CD14-positive monocyte (primary cell): ENCODE measurements around the gene ZC3H10. TPM values are rescaled to one million over a fixed set of nuclear protein-coding genes. Genes with fewer than 3 reads are reported as not detected.

ENCODE experiments used
- DNase-seq, 3 donors: peaks; one replicate each; pipeline ENCODE4 v3.0.0-alpha.2; 2011 to 2022
- H2AFZ ChIP-seq: 2 replicates; pipeline ENCODE4 v1.6.0; 2012; ENCODE audit warnings: mild to moderate bottlenecking, low read depth, low read length, inconsistent platforms; ENCODE audit not compliant: insufficient read depth, poor library complexity, severe bottlenecking
- H3K27ac ChIP-seq, 2 donors: 1 replicate in 1 of 2; 2 replicates in 1 of 2; pipeline ENCODE4 v1.5.1; 2012 to 2013; ENCODE audit warnings: low read length in 2 of 2, control low read depth in 1 of 2, inconsistent platforms in 1 of 2, low read depth in 1 of 2, mild to moderate bottlenecking in 1 of 2
- H3K27me3 ChIP-seq, 2 donors: one replicate each; pipeline versions ENCODE4 v1.6.0 to v1.6.1; 2011 to 2013; ENCODE audit warnings: low read length in 2 of 2; ENCODE audit not compliant: control insufficient read depth in 2 of 2, insufficient read depth in 2 of 2
- H3K36me3 ChIP-seq, 2 donors: replicated peaks in 1 of 2; 1 replicate in 1 of 2; 2 replicates in 1 of 2; pipeline versions ENCODE4 v1.5.1 to v1.6.1; 2012 to 2013; ENCODE audit warnings: low read length in 2 of 2, control low read depth in 1 of 2, inconsistent platforms in 1 of 2, mild to moderate bottlenecking in 1 of 2; ENCODE audit not compliant: insufficient read depth in 2 of 2, control insufficient read depth in 1 of 2
- H3K4me1 ChIP-seq, 2 donors: 1 replicate in 1 of 2; 2 replicates in 1 of 2; pipeline versions ENCODE4 v1.5.1 to v1.6.1; 2012 to 2013; ENCODE audit warnings: low read length in 2 of 2, control low read depth in 1 of 2, inconsistent platforms in 1 of 2, mild to moderate bottlenecking in 1 of 2, moderate library complexity in 1 of 2; ENCODE audit not compliant: insufficient read depth in 2 of 2, control insufficient read depth in 1 of 2
- H3K4me2 ChIP-seq: replicated peaks from 2 replicates; pipeline ENCODE3; 2012; ENCODE audit warnings: low read length, moderate library complexity, mild to moderate bottlenecking; ENCODE audit not compliant: poor library complexity, severe bottlenecking; ENCODE audit errors: extremely low read depth
- H3K4me3 ChIP-seq, 3 experiments: fragments of 200-600 bp in 1 of 3; sonication (generic) in 1 of 3; replicated peaks in 1 of 3; 1 replicate in 2 of 3; 2 replicates in 1 of 3; pipeline ENCODE4 v1.5.1; 2011 to 2013; ENCODE audit warnings: low read length in 3 of 3, mild to moderate bottlenecking in 3 of 3, control low read depth in 2 of 3, low read depth in 2 of 3, inconsistent platforms in 1 of 3, moderate library complexity in 1 of 3
- H3K79me2 ChIP-seq: 2 replicates; pipeline ENCODE4 v1.6.0; 2012; ENCODE audit warnings: mild to moderate bottlenecking, control low read depth, inconsistent platforms, low read length, moderate library complexity; ENCODE audit not compliant: insufficient read depth
- H3K9ac ChIP-seq: 2 replicates; pipeline ENCODE4 v1.6.0; 2017; ENCODE audit warnings: low read length, mild to moderate bottlenecking; ENCODE audit not compliant: insufficient read depth, poor library complexity, severe bottlenecking
- H3K9me3 ChIP-seq, 2 donors: replicated peaks in 1 of 2; 1 replicate in 1 of 2; 2 replicates in 1 of 2; pipeline versions ENCODE4 v1.5.1 to v1.6.1; 2012 to 2013; ENCODE audit warnings: low read length in 2 of 2, control low read depth in 1 of 2; ENCODE audit not compliant: control insufficient read depth in 1 of 2, insufficient read depth in 1 of 2
- H4K20me1 ChIP-seq: 2 replicates; pipeline ENCODE4 v1.6.0; 2012; ENCODE audit warnings: mild to moderate bottlenecking, low read length, control low read depth, moderate library complexity; ENCODE audit not compliant: insufficient read depth
- H3K27ac Mint-ChIP-seq, 7 donors: one replicate each; pipeline ENCODE4 v1.8.0; 2020; ENCODE audit warnings: mild to moderate bottlenecking in 7 of 7, mixed read lengths in 7 of 7, moderate library complexity in 6 of 7, inconsistent platforms in 2 of 7
- H3K27me3 Mint-ChIP-seq, 3 donors: one replicate each; pipeline ENCODE4 v1.8.0; 2021 to 2022; ENCODE audit warnings: low read depth in 3 of 3, mild to moderate bottlenecking in 3 of 3, mixed read lengths in 3 of 3, moderate library complexity in 3 of 3, inconsistent platforms in 1 of 3
- H3K36me3 Mint-ChIP-seq, 2 donors: one replicate each; pipeline ENCODE4 v1.8.0; 2020; ENCODE audit warnings: mixed read lengths in 2 of 2, inconsistent platforms in 1 of 2, mild to moderate bottlenecking in 1 of 2
- H3K4me1 Mint-ChIP-seq: one replicate; pipeline ENCODE4 v1.8.0; 2020; ENCODE audit warnings: mild to moderate bottlenecking, mixed read lengths
- H3K4me3 Mint-ChIP-seq, 2 donors: one replicate each; pipeline ENCODE4 v1.8.0; 2020; ENCODE audit warnings: mild to moderate bottlenecking in 2 of 2, mixed read lengths in 2 of 2, moderate library complexity in 1 of 2
- H3K9me3 Mint-ChIP-seq, 7 donors: one replicate each; pipeline ENCODE4 v1.8.0; 2020 to 2022; ENCODE audit warnings: mixed read lengths in 7 of 7, mild to moderate bottlenecking in 6 of 7, moderate library complexity in 6 of 7, inconsistent platforms in 2 of 7
- WGBS: methylation state at CpG from one replicate; pipeline ENCODE4 v1.1.5; 2013; ENCODE audit warnings: missing lambda C conversion rate; ENCODE audit not compliant: insufficient coverage; 5-methylcytosine and 5-hydroxymethylcytosine counted together
- intact Hi-C, 2 donors: fragments of 100-400 bp; cut with micrococcal nuclease; formaldehyde crosslinking; loops; one replicate each; pipeline versions ENCODE4 v1.15.0 to v1.15.1; 2023
- polyA plus RNA-seq, 3 donors: library from polyadenylated mRNA; depleted of rRNA in 1 of 3; unstranded in 2 of 3; stranded (reverse) in 1 of 3; fragments of 300-500 nt in 2 of 3; fragments of >200 nt in 1 of 3; fragmentation: Illumina TruSeq in 2 of 3; gene quantifications; 1 replicate in 2 of 3; 2 replicates in 1 of 3; pipeline ENCODE4 v1.2.3, GENCODE V29; 2012 to 2021
- TF ChIP-seq, protein P1 (sequence below): fragments of 200-600 bp; IDR thresholded peaks from one replicate; pipeline ENCODE4 v1.8.0; 2022; ENCODE audit warnings: antibody characterized with exemption, mild to moderate bottlenecking

The ZC3H10 gene
- polyA plus RNA-seq, 3 donors, result 1.7 to 3.1 (median 1.8) TPM

DNA sequence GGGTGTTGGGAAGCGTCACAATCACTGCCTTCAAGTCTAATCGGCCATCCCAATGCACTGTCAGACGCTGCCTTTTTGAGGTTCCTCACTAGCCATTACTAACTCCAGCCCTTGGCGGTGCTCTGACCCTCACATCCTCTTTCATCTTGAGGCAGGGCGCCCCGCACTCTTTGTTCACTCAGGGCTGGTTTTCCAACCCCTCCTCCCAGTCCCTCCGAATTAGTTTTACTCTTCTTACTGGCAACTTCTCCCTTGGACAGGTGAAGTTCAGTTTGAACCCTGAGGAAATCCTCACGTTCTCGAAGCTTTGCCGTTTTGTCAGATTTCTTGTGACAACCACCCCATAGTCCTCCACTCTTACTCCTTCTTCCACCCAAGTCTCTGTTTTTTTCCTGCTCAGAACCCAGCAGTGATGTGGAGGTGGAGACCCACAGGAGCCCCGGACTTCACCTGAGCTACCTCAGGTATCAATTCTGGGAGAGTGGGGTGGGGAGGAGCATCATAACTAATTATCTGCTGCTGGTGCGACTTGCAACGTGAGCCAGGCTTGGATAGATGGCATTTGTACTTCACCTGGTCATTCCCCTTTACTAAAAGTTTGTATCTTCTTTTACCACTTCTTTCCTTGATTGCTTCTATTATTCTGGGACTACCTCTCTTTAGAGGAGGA is 757 bp downstream of the ZC3H10 start:
- Histone ChIP-seq H3K4me2 (peak overlapping the region; percentile 85), H3K4me3 (peak overlapping the region; percentile 49 to 97 (median 89)), H2AFZ (peak overlapping the region; percentile 68), H3K9ac (peak overlapping the region; percentile 84), H3K9me3 (no peaks in the 10 kb centered on the region), H3K27ac (peak overlapping the region; percentile 92 to 98), H3K36me3 (peaks cover 16 to 31% of the 10 kb centered on the region in 2 donors), H4K20me1 (peaks cover 28% of the 10 kb centered on the region), H3K27me3 (no peaks in the 10 kb centered on the region), H3K4me1 (peaks cover 33 to 42% of the 10 kb centered on the region in 2 donors), H3K79me2 (peaks cover 70% of the 10 kb centered on the region)
- peak overlapping the region; percentile 95 to 98 for H3K4me3 Mint-ChIP-seq
- DNase-seq, result peak in 2 of 3 donors; percentile 69 to 80
- TF ChIP-seq, protein P1, sequence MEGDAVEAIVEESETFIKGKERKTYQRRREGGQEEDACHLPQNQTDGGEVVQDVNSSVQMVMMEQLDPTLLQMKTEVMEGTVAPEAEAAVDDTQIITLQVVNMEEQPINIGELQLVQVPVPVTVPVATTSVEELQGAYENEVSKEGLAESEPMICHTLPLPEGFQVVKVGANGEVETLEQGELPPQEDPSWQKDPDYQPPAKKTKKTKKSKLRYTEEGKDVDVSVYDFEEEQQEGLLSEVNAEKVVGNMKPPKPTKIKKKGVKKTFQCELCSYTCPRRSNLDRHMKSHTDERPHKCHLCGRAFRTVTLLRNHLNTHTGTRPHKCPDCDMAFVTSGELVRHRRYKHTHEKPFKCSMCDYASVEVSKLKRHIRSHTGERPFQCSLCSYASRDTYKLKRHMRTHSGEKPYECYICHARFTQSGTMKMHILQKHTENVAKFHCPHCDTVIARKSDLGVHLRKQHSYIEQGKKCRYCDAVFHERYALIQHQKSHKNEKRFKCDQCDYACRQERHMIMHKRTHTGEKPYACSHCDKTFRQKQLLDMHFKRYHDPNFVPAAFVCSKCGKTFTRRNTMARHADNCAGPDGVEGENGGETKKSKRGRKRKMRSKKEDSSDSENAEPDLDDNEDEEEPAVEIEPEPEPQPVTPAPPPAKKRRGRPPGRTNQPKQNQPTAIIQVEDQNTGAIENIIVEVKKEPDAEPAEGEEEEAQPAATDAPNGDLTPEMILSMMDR, result no peak
- no peaks in the 10 kb centered on the region for H3K9me3 Mint-ChIP-seq
- intact Hi-C loops, result loop anchor here (2.0 to 10.0 kb wide), 7 partner anchors 33 to 294 kb away; partner anchors contain the start of genes RPS26 (in 2 of the 2), DNAJC14 (in 1 of the 2), MYL6 (in 1 of the 2) and MYL6B (in 1 of the 2)
- WGBS, result 6% methylated on average over 12 of the region's 13 CpGs
- H3K4me1 Mint-ChIP-seq, result peaks cover 46% of the 10 kb centered on the region
- peak overlapping the region; percentile 96 to 100 (median 99) for H3K27ac Mint-ChIP-seq
- no peaks in the 10 kb centered on the region for H3K27me3 Mint-ChIP-seq
- peaks cover 28 to 39% of the 10 kb centered on the region in 2 donors for H3K36me3 Mint-ChIP-seq

GRCh38 chr12:56119361-56119796 is 1.3 kb downstream of the ZC3H10 start:
- peaks cover 75% of the 10 kb centered on the region for H3K79me2 ChIP-seq
- no peak overlapping the region for H2AFZ ChIP-seq
- TF ChIP-seq, protein P1, result peak; percentile 86
- H3K4me3 ChIP-seq, result peak overlapping the region in 1 of 3 experiments; percentile 97
- Mint-ChIP-seq H3K4me1 (peaks cover 50% of the 10 kb centered on the region), H3K9me3 (no peaks in the 10 kb centered on the region), H3K27me3 (no peaks in the 10 kb centered on the region), H3K27ac (peak overlapping the region; percentile 96 to 100 (median 99)), H3K36me3 (peaks cover 31 to 41% of the 10 kb centered on the region in 2 donors), H3K4me3 (peak overlapping the region; percentile 79 to 95)
- H3K9ac ChIP-seq, result no peak overlapping the region
- peak overlapping the region in 1 of 2 donors; percentile 98 for H3K27ac ChIP-seq
- 0% methylated on average over 2 of the region's 2 CpGs for WGBS
- peak; percentile 68 to 85 (median 85) for DNase-seq
- peaks cover 28% of the 10 kb centered on the region for H4K20me1 ChIP-seq
- peaks cover 16 to 31% of the 10 kb centered on the region in 2 donors for H3K36me3 ChIP-seq
- peak overlapping the region; percentile 85 for H3K4me2 ChIP-seq
- intact Hi-C loops, result loop anchor here (2.0 to 10.0 kb wide), 7 partner anchors 33 to 295 kb away; partner anchors contain the start of genes RPS26 (in 2 of the 2), DNAJC14 (in 1 of the 2), MYL6 (in 1 of the 2) and MYL6B (in 1 of the 2)
- H3K4me1 ChIP-seq, result peaks cover 36 to 48% of the 10 kb centered on the region in 2 donors
- no peaks in the 10 kb centered on the region for H3K9me3 ChIP-seq
- no peaks in the 10 kb centered on the region for H3K27me3 ChIP-seq
